ENCODE results near the gene RSPO4. TPM values are rescaled to one million over a fixed set of nuclear protein-coding genes. Genes with fewer than 3 reads are reported as not detected.

The RSPO4 gene
- total RNA-seq, 2 donors from 2014 or later: not detected

GRCh38 chr20:953742-954141 is 48.4 kb downstream of the RSPO4 start:
- whole genome bisulfite sequencing, 2 donors: 17 to 21% methylated on average over 10 to 11 of the region's 11 CpGs
- intact Hi-C loops (cut with DNase I): no loop called here
- no peak for ATAC-seq

GRCh38 chr20:952196-952795 is 49.8 kb downstream of the RSPO4 start:
- H3K9me3 ChIP-seq: no peaks in the 10 kb centered on the region
- H3K27me3 ChIP-seq: peaks cover 0 to 8% of the 10 kb centered on the region in 2 donors
- WGBS, 2 donors: 56 to 60% methylated on average over 8 of the region's 8 CpGs
- H3K27ac ChIP-seq: no peak overlapping the region
- TF ChIP-seq POLR2A (IDR thresholded peaks at IDR 0.05) (no peak), CTCF (IDR thresholded peaks at IDR 0.05) (no peak)
- no peak overlapping the region for H3K4me3 ChIP-seq
- no peaks in the 10 kb centered on the region for H3K4me1 ChIP-seq
- no peak for DNase-seq
- intact Hi-C loops (cut with DNase I): no loop called here
- H3K36me3 ChIP-seq (replicated peaks in 1 of 2; ENCODE audit: insufficient read depth in 1 of 2, low read depth in 2 of 2): no peaks in the 10 kb centered on the region
- no peak for ATAC-seq

More at GRCh38 chr20:953742-954141, 48.4 kb downstream of the RSPO4 start:
- peaks cover 0 to 8% of the 10 kb centered on the region in 2 donors for H3K27me3 ChIP-seq
- no peak overlapping the region for H3K4me3 ChIP-seq
- H3K36me3 ChIP-seq (replicated peaks in 1 of 2; ENCODE audit: insufficient read depth in 1 of 2, low read depth in 2 of 2): no peaks in the 10 kb centered on the region
- H3K27ac ChIP-seq: no peak overlapping the region
- H3K9me3 ChIP-seq: no peaks in the 10 kb centered on the region
- TF ChIP-seq CTCF (IDR thresholded peaks at IDR 0.05) (no peak), POLR2A (IDR thresholded peaks at IDR 0.05) (no peak)
- no peak for DNase-seq
- H3K4me1 ChIP-seq: no peaks in the 10 kb centered on the region

GRCh38 chr20:951384-952169 is 50.5 kb downstream of the RSPO4 start:
- H3K27me3 ChIP-seq: peaks cover 0 to 8% of the 10 kb centered on the region in 2 donors
- TF ChIP-seq POLR2A (IDR thresholded peaks at IDR 0.05) (no peak), CTCF (IDR thresholded peaks at IDR 0.05) (no peak)
- intact Hi-C loops (cut with DNase I): no loop called here
- H3K9me3 ChIP-seq: no peaks in the 10 kb centered on the region
- ATAC-seq: no peak
- H3K36me3 ChIP-seq (replicated peaks in 1 of 2; ENCODE audit: insufficient read depth in 1 of 2, low read depth in 2 of 2): no peaks in the 10 kb centered on the region
- no peak overlapping the region for H3K27ac ChIP-seq
- no peaks in the 10 kb centered on the region for H3K4me1 ChIP-seq
- WGBS, 2 donors: 71 to 74% methylated on average over 20 to 21 of the region's 21 CpGs
- DNase-seq: no peak
- H3K4me3 ChIP-seq: no peak overlapping the region

- WGBS, 2 donors: 76 to 82% methylated on average over 6 to 7 of the region's 7 CpGs
Observed at GRCh38 chr20:949717-950116, 52.4 kb downstream of the RSPO4 start.

More at GRCh38 chr20:949717-950116, 52.4 kb downstream of the RSPO4 start:
- no peak overlapping the region for H3K27ac ChIP-seq
- DNase-seq (no peak), ATAC-seq (no peak)
- TF ChIP-seq POLR2A (IDR thresholded peaks at IDR 0.05) (no peak), CTCF (IDR thresholded peaks at IDR 0.05) (no peak)
- no peaks in the 10 kb centered on the region for H3K36me3 ChIP-seq (replicated peaks in 1 of 2; ENCODE audit: insufficient read depth in 1 of 2, low read depth in 2 of 2)
- H3K27me3 ChIP-seq: peaks cover 0 to 5% of the 10 kb centered on the region in 2 donors
- H3K4me1 ChIP-seq: no peaks in the 10 kb centered on the region
- H3K9me3 ChIP-seq: no peaks in the 10 kb centered on the region
- intact Hi-C loops (cut with DNase I): no loop called here
- no peak overlapping the region for H3K4me3 ChIP-seq

Measured in body of pancreas (tissue), 4 donors.